Esophagus muscularis mucosa (tissue), 3 donors: ENCODE measurements around the gene ADAMTSL4.

Experiments used
- CTCF ChIP-seq, 3 experiments: fragments of 200-600 bp in 2 of 3; fragments of 450-650 bp in 1 of 3; sonication (generic) in 2 of 3; IDR thresholded peaks; one replicate each; pipeline ENCODE4 v1.5.1; 2017 to 2019; ENCODE audit warnings: antibody characterized with exemption in 3 of 3, mild to moderate bottlenecking in 2 of 3, moderate library complexity in 1 of 3
- POLR2A ChIP-seq: fragments of 450-650 bp; IDR thresholded peaks from one replicate; pipeline ENCODE4 v1.6.1; 2017; ENCODE audit warnings: antibody characterized with exemption, moderate library complexity, mild to moderate bottlenecking, low read depth
- POLR2AphosphoS5 ChIP-seq, 2 donors: sonication (generic); formaldehyde crosslinking; IDR thresholded peaks; one replicate each; pipeline ENCODE4 v1.6.1; 2017; ENCODE audit warnings: antibody characterized with exemption in 2 of 2

GRCh38 chr1:150564051-150564991 is 15.1 kb downstream of the ADAMTSL4 start:
- TF ChIP-seq CTCF (IDR thresholded peaks at IDR 0.05), result no peak
- no peak for TF ChIP-seq POLR2AphosphoS5 (IDR thresholded peaks at IDR 0.05)
- TF ChIP-seq POLR2A, result no peak
